GM21825 (cell line): ENCODE results near the gene TRNP1.

ENCODE experiments used
- ATAC-seq: cut with Tn5 transposase; IDR thresholded peaks from one replicate; pipeline ENCODE4 v1.9.1; 2021; ENCODE audit warnings: mild to moderate bottlenecking, moderate library complexity; ENCODE audit not compliant: unreplicated experiment

The TRNP1 gene

GRCh38 chr1:27025718-27026117, 32.2 kb downstream of the TRNP1 start:
- no peak for ATAC-seq

DNA sequence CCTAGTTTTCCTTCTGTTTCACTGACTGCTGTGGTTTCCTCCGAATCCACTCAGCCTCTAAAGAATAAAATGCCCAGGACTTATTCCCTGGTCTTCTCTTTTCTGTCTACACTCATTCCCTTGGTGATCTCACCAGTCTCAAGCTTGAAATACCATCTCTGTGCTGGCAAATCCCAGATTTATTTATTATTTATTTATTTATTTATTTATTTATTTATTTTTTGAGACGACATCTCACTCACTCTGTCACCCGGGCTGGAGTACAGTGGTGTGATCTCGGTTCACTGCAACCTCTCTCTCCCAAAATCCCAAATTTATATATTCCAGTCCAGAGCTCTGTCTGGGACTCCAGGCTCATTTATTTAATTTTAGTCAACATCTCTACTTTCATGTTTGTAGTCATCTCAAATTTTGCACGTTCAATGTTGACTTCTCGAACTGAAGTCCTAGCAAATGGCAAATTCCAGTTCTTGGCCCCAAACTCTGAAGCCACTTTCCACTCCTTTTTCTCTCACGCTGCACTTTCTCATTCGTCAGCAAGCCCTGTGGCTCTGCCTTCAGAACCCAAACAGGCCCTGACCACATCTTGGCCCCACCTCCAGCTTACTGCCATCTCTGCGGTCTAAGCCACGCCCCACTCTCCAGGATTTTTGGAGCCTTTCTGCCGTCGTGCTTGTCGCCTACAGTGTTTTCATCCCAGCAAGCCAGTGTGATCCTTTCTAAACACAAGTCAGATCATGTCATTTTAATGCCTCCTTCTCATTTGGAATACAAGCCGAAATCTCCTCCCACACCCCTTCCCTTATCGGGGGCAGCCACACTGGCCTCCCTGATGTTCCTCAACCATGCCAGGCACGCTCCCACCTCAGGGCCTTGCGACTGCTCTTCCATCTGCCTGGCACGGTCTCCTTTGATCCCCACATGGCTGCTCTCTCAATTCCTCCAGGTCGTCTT, 33.4 kb downstream of the TRNP1 start:
- no peak for ATAC-seq

DNA sequence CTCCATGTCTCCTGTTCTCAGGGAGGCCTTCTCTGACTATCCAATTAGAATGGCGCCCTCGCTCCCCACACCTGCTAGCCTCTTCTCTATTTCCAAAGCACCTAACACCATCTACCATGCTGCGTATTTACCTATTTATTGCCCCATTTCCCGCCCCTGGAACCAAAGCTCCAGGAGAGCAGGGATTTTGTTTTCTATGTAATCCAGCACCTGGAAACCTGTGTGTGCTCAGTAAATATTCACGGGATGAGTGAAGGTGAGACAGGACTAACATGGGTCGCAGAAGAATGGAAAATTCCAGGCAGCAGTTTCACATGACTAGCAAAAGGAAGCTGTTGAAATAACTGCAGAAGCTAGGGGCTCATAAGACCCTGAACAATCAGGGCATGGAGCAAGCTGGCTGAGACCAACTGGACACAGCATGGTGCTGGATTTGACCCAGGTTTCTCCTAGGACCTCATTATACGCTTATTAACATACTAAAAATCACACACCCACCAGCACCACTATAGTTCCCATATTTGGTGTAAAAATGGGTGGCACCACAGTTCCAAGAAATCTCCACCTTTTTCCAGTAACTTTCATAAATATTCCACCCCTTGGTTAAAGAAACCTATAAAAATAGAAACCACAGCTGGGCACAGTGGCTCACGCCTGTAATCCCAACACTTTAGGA, 34.2 kb downstream of the TRNP1 start:
- no peak for ATAC-seq

DNA sequence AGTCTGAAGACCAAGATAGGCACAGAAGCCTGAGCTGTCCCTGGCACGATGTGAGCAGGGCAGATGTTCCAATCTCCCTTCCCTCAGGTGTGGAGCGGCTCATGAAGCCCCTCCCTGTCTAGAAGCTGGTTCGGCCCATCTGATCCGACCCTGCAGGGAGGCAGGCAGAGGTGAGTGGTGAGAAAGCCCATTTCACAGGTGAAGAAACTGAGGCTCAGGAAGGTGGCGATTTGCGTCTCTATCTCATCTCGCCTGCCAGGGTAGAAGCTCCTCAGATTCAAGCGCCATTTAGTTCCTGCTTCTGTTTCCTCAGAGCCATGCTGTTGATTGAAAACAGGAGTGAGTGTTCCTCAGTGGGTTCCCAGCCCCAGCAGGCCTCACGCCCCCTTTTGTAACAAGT, 36.0 kb downstream of the TRNP1 start:
- ATAC-seq: no peak

DNA sequence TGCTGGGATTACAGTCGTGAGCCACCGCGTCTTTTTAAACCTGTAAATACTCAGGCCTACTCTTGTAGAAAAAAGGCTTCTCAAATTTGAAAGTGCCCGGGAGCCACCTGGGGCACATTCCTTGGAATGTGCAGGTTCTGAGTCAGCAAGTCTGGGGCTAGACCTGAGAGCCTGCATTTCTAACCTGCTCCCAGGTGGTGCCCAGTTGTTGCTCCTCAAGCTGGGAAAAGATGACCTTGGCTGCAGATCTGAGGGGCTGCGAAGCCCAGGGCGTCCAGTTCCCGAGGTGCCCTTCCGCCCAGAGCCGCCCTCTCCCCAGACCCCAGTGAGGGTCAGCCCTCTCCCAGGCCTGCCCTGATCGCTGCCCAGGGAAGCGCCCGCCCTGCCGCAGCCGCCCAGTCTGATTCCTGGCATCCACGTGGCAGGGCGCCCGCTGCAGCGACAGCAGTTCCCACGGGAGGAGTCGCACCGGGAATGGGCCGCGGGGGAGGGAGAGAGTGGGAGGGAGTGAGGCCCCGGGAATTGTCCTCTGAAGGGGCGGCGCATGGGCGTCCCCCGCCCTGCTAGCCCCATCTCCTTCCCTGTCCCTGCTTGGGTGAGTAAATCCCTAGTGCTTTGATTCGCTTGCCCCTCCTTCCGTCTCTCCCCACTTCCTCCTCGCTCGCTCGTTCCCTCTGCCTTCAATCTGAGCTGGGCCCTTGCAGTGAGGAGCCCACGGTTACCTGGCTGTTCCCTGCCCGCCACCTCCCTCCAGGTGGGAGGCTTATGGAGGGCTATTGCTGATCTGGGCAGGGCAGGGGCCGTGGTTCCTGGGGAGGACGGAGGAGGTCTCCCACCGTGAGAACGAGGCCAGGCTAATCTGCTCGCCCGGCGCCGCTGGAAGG, 38.0 kb downstream of the TRNP1 start:
- ATAC-seq: no peak

DNA sequence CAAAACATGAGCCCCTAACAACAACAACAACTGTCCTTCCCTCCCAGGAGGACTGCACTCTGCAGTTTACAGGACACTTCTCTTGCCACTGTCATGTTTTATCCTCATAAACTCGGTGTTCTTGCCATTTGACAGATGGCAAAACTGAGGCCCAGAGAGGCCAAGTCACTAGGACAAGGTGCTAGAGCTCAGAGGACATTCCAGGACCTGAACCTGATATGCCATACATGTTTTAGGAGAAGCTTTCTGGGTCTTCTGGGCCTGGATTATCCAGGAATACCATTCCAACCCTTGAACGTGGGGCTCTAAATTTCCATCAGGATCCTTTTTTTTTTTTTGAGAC, 38.6 kb downstream of the TRNP1 start:
- ATAC-seq: no peak

DNA sequence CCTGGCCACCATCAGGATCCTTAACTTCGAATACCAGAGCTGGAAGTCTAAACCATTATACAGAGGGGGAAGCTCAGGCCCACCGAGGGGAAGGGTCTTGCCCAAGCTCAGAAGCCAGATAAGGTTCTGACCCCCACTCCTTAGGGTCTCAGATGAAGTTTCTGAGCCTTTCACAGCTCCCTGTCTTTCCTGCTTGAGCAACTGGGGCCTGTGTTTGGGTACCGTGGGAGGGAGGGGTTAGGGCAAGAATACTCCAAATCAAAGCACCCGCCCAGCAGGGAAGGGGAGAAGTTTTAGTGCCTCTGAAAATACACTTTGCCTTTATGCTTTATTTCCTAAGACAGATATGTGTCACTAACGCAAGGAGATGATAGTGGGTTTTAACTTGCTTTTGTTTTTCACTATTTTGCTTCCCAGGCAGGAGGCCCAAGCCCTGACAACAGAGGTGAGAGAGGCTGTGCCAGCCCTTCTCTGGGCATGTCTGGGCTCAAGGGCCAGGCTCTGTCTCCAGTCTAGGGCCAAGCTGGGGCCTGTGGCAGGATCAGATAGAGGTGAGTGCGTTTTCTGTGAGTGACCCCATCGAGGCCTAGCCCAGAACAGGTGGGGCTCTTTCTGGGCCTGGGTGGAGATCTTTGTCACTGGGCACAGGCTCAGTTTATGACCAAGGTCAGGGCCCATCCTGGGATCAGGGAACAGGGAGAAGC, 39.7 kb downstream of the TRNP1 start:
- no peak for ATAC-seq

DNA sequence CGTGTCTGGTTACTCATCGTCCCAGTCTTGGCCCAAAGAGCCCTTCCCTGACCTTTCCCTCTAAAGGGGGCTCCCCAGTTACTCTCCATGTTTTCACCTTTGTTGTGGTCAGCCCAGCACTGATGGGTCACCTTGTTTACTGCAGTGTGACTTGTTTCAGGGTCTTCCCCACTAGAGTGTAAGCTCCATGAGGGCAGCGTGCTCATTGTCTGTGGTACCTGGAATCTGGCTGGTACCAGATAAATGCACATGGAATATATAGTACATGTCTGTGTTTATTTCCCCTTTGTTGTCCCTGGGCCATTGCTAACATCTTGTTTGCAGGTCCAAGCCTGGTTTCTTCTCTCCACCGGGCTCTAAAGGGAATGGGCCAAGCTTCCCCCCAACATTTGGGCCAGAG, 41.9 kb downstream of the TRNP1 start:
- ATAC-seq: no peak

DNA sequence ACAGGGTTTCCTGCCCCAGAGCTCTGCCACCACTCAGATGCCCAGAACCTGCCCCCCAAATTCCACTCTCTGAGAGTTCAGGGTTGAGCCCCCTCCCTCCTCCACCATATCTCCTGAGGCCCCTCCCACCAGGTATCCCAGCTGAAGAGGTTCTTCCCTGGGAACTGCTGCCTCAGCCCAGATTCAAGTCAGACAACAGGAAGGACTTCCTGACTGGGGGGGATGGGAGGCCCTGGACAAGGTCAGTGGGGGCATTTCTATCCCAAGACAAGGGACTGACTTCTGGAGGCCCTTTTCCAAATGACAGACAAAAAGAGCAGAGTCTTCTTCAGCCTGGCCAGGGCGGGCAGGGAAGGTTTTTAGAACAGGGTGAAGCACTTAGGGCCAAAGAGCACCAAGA, 43.2 kb downstream of the TRNP1 start:
- ATAC-seq: no peak

DNA sequence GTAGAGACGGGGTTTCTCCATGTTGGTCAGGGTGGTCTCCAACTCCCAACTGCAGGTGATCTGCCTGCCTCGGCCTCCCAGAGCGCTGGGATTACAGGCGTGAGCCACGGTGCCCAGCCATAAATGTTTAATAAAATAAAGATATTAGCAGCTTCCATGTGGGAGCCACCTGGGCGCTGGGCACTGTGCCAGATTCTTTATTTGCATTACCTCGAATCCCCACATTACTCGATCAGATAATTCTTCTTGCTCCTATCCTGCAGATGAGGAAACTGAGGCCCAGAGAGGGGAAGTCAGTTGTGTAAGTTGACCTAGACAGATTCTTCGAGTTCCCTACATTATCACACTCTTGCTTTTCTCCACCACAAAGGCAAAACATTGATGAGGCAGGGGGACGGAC, 44.0 kb downstream of the TRNP1 start:
- no peak for ATAC-seq

DNA sequence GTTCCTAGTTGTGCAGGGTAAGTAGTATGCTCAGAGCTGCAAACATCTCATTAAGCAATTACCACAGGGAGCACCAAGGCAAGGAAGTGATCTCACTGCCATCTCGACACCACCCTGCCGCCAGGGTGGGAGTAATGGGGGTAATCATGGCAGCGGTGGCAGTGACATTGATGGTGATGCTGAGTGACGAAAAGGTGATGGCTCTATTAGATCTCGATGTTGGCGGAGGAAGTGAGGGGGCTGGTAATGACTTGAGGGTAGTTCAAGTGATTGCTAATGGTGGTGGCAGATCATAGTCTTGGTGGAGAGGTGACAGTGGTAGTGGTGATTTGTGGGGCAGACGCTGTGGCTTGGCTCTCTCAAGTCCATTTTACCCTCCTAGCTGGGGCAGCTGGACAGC, 44.5 kb downstream of the TRNP1 start:
- no peak for ATAC-seq

- ATAC-seq: no peak
These were observed 49.2 kb downstream of the TRNP1 start for GRCh38 chr1:27042670-27043069.

DNA sequence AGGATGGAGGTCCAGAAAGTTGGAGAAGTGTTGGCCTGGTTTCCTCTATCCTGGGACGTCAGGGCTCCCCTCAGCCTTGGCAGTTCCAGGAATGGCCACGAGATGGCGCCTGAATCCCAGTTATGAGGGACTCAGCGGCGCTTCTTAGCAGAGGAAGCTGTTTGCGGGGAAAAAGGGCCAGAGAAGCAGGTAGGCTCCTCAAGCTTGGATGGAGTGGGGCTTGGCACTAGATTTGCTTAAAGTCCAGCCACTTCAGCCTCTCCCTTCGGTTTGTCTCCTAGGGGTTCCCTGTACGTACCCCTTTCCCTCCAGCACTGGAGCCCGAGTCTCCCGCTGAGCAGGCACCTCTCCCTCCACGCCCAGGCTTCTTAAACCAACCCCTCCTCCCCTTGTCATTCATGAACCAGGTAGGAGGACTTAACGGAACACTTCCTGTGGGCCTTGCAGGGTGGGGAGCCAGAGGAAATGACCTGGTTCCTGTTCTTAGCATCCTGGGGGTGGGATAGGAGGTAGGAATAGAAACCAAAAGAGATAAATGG, 51.2 kb downstream of the TRNP1 start:
- ATAC-seq: no peak

GRCh38 chr1:27045973-27046558, 52.6 kb downstream of the TRNP1 start:
- ATAC-seq: no peak

GRCh38 chr1:27047914-27048313, 54.4 kb downstream of the TRNP1 start:
- no peak for ATAC-seq

- ATAC-seq: no peak
These were observed 55.6 kb downstream of the TRNP1 start for GRCh38 chr1:27049100-27049499.

- ATAC-seq: no peak
These were observed 56.1 kb downstream of the TRNP1 start for GRCh38 chr1:27049607-27050006.
